Measurements from ENCODE around the gene HEMK1. TPM values are rescaled to one million over a fixed set of nuclear protein-coding genes. Genes with fewer than 3 reads are reported as not detected.

The HEMK1 gene
- total and polyA plus RNA-seq, 2 of the 8 experiments (the other 6 are each of a cell fraction or from before 2014, with no cell fraction given): 9.7 to 10.6 TPM

GRCh38 chr3:50567386-50568167, 1.7 kb upstream of the HEMK1 start, which contains the start of gene C3orf18 (continued):
- TF ChIP-seq RFX5 (IDR thresholded peaks at IDR 0.05; ENCODE audit: borderline replicate concordance, low read depth, low read length) (no peak), SIRT6 (IDR thresholded peaks at IDR 0.05; ENCODE audit: low read length) (no peak), FOSL1 (IDR thresholded peaks at IDR 0.05; ENCODE audit: insufficient read depth, low read depth, low read length) (no peak), SAP30 (IDR thresholded peaks at IDR 0.05; ENCODE audit: insufficient read depth, insufficient replicate concordance, low read length) (no peak), SRF (IDR thresholded peaks at IDR 0.05; ENCODE audit: low read depth, low read length) (no peak), KDM1A (IDR thresholded peaks at IDR 0.05; ENCODE audit: borderline replicate concordance, low read length) (peak; percentile 97), RAD21 (IDR thresholded peaks at IDR 0.05 in 1 of 2, conservative IDR thresholded peaks at IDR 0.05 in 1 of 2; ENCODE audit: low read depth in 2 of 2, low read length in 2 of 2) (no peak), CTBP2 (IDR thresholded peaks at IDR 0.05; ENCODE audit: borderline replicate concordance, insufficient read depth, insufficient read length, low read length) (no peak), HDAC2 (IDR thresholded peaks at IDR 0.05; ENCODE audit: borderline replicate concordance in 1 of 2, low read depth in 2 of 2, low read length in 2 of 2) (peak in 1 of 2 experiments; percentile 92; a peak in 1 of 4 replicates), SP1 (IDR thresholded peaks at IDR 0.05; ENCODE audit: low read depth, low read length) (peak; percentile 96), SIX5 (IDR thresholded peaks at IDR 0.05; ENCODE audit: low read depth, low read length) (no peak), ATF3 (IDR thresholded peaks at IDR 0.05; ENCODE audit: insufficient read depth, low read depth, low read length) (no peak), TBP (IDR thresholded peaks at IDR 0.05; ENCODE audit: low read depth, low read length) (no peak), CBX5 (IDR thresholded peaks at IDR 0.05; ENCODE audit: low read depth, low read length) (no peak), YY1 (IDR thresholded peaks at IDR 0.05; ENCODE audit: low read depth, low read length) (no peak), ZNF274 (IDR thresholded peaks at IDR 0.05; ENCODE audit: borderline replicate concordance, extremely low read depth, low read length) (no peak), ASH2L (IDR thresholded peaks at IDR 0.05; ENCODE audit: low read length) (no peak), SP2 (IDR thresholded peaks at IDR 0.05; ENCODE audit: low read length) (peak; percentile 66)
- TF ChIP-seq, protein P1, sequence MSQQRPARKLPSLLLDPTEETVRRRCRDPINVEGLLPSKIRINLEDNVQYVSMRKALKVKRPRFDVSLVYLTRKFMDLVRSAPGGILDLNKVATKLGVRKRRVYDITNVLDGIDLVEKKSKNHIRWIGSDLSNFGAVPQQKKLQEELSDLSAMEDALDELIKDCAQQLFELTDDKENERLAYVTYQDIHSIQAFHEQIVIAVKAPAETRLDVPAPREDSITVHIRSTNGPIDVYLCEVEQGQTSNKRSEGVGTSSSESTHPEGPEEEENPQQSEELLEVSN (IDR thresholded peaks at IDR 0.05): no peak
- TF ChIP-seq, protein P2, sequence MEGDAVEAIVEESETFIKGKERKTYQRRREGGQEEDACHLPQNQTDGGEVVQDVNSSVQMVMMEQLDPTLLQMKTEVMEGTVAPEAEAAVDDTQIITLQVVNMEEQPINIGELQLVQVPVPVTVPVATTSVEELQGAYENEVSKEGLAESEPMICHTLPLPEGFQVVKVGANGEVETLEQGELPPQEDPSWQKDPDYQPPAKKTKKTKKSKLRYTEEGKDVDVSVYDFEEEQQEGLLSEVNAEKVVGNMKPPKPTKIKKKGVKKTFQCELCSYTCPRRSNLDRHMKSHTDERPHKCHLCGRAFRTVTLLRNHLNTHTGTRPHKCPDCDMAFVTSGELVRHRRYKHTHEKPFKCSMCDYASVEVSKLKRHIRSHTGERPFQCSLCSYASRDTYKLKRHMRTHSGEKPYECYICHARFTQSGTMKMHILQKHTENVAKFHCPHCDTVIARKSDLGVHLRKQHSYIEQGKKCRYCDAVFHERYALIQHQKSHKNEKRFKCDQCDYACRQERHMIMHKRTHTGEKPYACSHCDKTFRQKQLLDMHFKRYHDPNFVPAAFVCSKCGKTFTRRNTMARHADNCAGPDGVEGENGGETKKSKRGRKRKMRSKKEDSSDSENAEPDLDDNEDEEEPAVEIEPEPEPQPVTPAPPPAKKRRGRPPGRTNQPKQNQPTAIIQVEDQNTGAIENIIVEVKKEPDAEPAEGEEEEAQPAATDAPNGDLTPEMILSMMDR (IDR thresholded peaks at IDR 0.05; ENCODE audit: control extremely low read depth in 1 of 3, insufficient read depth in 1 of 3, low read depth in 1 of 3, low read length in 3 of 3): no peak
